Temporal lobe (tissue), 1 donor: ENCODE measurements around the gene ATP4B. TPM values are rescaled to one million over a fixed set of nuclear protein-coding genes. Genes with fewer than 3 reads are reported as not detected.

ENCODE experiments used
- total RNA-seq: library from RNA; depleted of rRNA; stranded (reverse); fragments of >200 nt; gene quantifications from one replicate; pipeline ENCODE4 v1.2.3, GENCODE V29; 2014

Gene ATP4B
- total RNA-seq, 1 donor from 2014 or later = not detected

Other genes starting within 250 kb of the ATP4B start
- gene ADPRHL1, start 204.7 kb downstream of the ATP4B start, total RNA-seq = 0.74 TPM
- 14.3 TPM for gene DCUN1D2, start 167.5 kb downstream of the ATP4B start, total RNA-seq
- gene TFDP1, start 73.4 kb downstream of the ATP4B start, total RNA-seq = 31.5 TPM
- gene GRK1, start 9.0 kb upstream of the ATP4B start, total RNA-seq = 1.2 TPM
- under 0.01 TPM for gene TMEM255B, start 101.0 kb upstream of the ATP4B start, total RNA-seq
- gene GAS6, start 205.9 kb upstream of the ATP4B start, total RNA-seq = 21.1 TPM